ENCODE measurements around the gene ARVCF.
A peak's percentile ranks its signal among the peaks of the same experiment; 100 is the strongest.
"Not testable (repeated sequence)": the region's sequence is repeated elsewhere in the genome, so short reads cannot be mapped to it uniquely, and the experiment has no call there.

Gene ARVCF

GRCh38 chr22:19942157-19943081 lies 74.2 kb downstream of the ARVCF start:
- DNase-seq: no peak
- peaks cover 5% of the 10 kb centered on the region for H3K27me3 Mint-ChIP-seq (ENCODE audit: low read depth, poor library complexity)

GRCh38 chr22:19941365-19942082 lies 75.1 kb downstream of the ARVCF start, which contains the start of the genes COMT and TXNRD2:
Gene COMT, plus strand, starts transcription at chr22:19941772. Its CDS starts 20,755 bp downstream, at chr22:19962527.
Gene TXNRD2, minus strand, starts transcription at chr22:19941818. Its CDS starts 15 bp downstream, at chr22:19941803.
- H3K27me3 Mint-ChIP-seq (ENCODE audit: low read depth, poor library complexity): peaks cover 6% of the 10 kb centered on the region
- H3K36me3 Mint-ChIP-seq (ENCODE audit: low read depth): peaks cover 21% of the 10 kb centered on the region
- peaks cover 20% of the 10 kb centered on the region for H3K9me3 Mint-ChIP-seq
- H3K27ac Mint-ChIP-seq: peak within 1 kb of the TSS; percentile 84
- peak within 1 kb of the TSS; percentile 93 for H3K4me3 Mint-ChIP-seq
- peak; percentile 78 for DNase-seq
- H3K4me1 Mint-ChIP-seq: peaks cover 35% of the 10 kb centered on the region
- TF ChIP-seq CTCF (IDR thresholded peaks at IDR 0.05): no peak

More at GRCh38 chr22:19942157-19943081, 74.2 kb downstream of the ARVCF start:
- H3K36me3 Mint-ChIP-seq (ENCODE audit: low read depth): peaks cover 12% of the 10 kb centered on the region
- no peak for TF ChIP-seq CTCF (IDR thresholded peaks at IDR 0.05)
- H3K4me1 Mint-ChIP-seq: peaks cover 41% of the 10 kb centered on the region
- H3K27ac Mint-ChIP-seq: peak overlapping the region; percentile 84
- peaks cover 11% of the 10 kb centered on the region for H3K9me3 Mint-ChIP-seq
- peak overlapping the region; percentile 93 for H3K4me3 Mint-ChIP-seq

GRCh38 chr22:19940536-19941364 lies 75.9 kb downstream of the ARVCF start:
- H3K9me3 Mint-ChIP-seq: peaks cover 27% of the 10 kb centered on the region
- peaks cover 35% of the 10 kb centered on the region for H3K4me1 Mint-ChIP-seq
- no peak for DNase-seq
- no peak for TF ChIP-seq CTCF (IDR thresholded peaks at IDR 0.05)
- H3K27ac Mint-ChIP-seq: no peak overlapping the region
- peaks cover 29% of the 10 kb centered on the region for H3K36me3 Mint-ChIP-seq (ENCODE audit: low read depth)
- peak overlapping the region; percentile 93 for H3K4me3 Mint-ChIP-seq
- H3K27me3 Mint-ChIP-seq (ENCODE audit: low read depth, poor library complexity): peaks cover 9% of the 10 kb centered on the region

GRCh38 chr22:19937616-19938473 lies 78.8 kb downstream of the ARVCF start:
- Mint-ChIP-seq H3K4me1 (peaks cover 22% of the 10 kb centered on the region), H3K27me3 (ENCODE audit: low read depth, poor library complexity) (peaks cover 14% of the 10 kb centered on the region), H3K9me3 (peaks cover 33% of the 10 kb centered on the region), H3K27ac (no peak overlapping the region), H3K36me3 (ENCODE audit: low read depth) (peaks cover 30% of the 10 kb centered on the region), H3K4me3 (no peak overlapping the region)
- DNase-seq: no peak
- no peak for TF ChIP-seq CTCF (IDR thresholded peaks at IDR 0.05)

GRCh38 chr22:19936513-19936912 lies 80.1 kb downstream of the ARVCF start:
- Mint-ChIP-seq H3K36me3 (ENCODE audit: low read depth) (peaks cover 30% of the 10 kb centered on the region), H3K27me3 (ENCODE audit: low read depth, poor library complexity) (peaks cover 12% of the 10 kb centered on the region), H3K9me3 (peaks cover 33% of the 10 kb centered on the region), H3K27ac (no peak overlapping the region), H3K4me1 (peaks cover 11% of the 10 kb centered on the region), H3K4me3 (no peak overlapping the region)
- no peak for DNase-seq
- TF ChIP-seq CTCF (IDR thresholded peaks at IDR 0.05): no peak

- Mint-ChIP-seq H3K9me3 (peaks cover 33% of the 10 kb centered on the region), H3K27me3 (ENCODE audit: low read depth, poor library complexity) (peaks cover 12% of the 10 kb centered on the region), H3K36me3 (ENCODE audit: low read depth) (peaks cover 30% of the 10 kb centered on the region)
- not testable (repeated sequence) for H3K27ac Mint-ChIP-seq, DNase-seq, H3K4me1 Mint-ChIP-seq, H3K4me3 Mint-ChIP-seq
Observed at GRCh38 chr22:19935123-19935718, 81.4 kb downstream of the ARVCF start.
